GM13976 (cell line): ENCODE data around the gene LRRC14B.

Experiments
- DNase-seq: peaks from one replicate; pipeline ENCODE4 v3.0.0; 2012; ENCODE audit warnings: low spot score
- in situ Hi-C: fragments of 300-500 bp; cut with MboI; formaldehyde crosslinking; loops from one replicate; pipeline ENCODE4 v1.12.0; 2022; ENCODE audit warnings: low sequenced_read_pairs, mixed read lengths, inconsistent platforms; ENCODE audit not compliant: unreplicated experiment
- TF ChIP-seq, protein P1 (sequence below): IDR thresholded peaks from 2 replicates; pipeline ENCODE4 v1.5.1; 2012; ENCODE audit warnings: borderline replicate concordance, mild to moderate bottlenecking; ENCODE audit not compliant: insufficient read depth; ENCODE audit errors: extremely low read depth, missing control alignments, control extremely low read depth

Gene LRRC14B

DNA sequence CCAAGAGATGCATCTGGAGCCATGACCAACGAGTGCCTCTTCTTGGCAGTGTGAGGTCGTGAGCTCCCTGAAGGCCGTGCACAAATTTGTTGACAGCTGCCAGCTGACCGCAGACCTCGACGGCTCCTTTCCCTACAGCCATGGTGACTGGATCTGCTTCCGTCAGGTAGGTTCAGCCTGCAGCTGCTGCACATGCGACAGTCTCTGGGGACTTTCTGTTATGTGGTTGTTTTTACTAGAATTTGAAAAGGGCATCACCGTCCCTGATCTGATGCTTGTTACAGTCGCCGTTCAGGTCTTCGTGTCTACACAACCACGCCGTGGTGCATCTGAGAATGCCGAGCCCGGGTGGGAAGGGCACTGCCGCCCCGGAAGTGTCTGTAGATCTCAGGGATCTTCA is 36.5 kb upstream of the LRRC14B start:
- DNase-seq: no peak
- TF ChIP-seq, protein P1, sequence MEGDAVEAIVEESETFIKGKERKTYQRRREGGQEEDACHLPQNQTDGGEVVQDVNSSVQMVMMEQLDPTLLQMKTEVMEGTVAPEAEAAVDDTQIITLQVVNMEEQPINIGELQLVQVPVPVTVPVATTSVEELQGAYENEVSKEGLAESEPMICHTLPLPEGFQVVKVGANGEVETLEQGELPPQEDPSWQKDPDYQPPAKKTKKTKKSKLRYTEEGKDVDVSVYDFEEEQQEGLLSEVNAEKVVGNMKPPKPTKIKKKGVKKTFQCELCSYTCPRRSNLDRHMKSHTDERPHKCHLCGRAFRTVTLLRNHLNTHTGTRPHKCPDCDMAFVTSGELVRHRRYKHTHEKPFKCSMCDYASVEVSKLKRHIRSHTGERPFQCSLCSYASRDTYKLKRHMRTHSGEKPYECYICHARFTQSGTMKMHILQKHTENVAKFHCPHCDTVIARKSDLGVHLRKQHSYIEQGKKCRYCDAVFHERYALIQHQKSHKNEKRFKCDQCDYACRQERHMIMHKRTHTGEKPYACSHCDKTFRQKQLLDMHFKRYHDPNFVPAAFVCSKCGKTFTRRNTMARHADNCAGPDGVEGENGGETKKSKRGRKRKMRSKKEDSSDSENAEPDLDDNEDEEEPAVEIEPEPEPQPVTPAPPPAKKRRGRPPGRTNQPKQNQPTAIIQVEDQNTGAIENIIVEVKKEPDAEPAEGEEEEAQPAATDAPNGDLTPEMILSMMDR: no peak
- in situ Hi-C loops: no loop called here

DNA sequence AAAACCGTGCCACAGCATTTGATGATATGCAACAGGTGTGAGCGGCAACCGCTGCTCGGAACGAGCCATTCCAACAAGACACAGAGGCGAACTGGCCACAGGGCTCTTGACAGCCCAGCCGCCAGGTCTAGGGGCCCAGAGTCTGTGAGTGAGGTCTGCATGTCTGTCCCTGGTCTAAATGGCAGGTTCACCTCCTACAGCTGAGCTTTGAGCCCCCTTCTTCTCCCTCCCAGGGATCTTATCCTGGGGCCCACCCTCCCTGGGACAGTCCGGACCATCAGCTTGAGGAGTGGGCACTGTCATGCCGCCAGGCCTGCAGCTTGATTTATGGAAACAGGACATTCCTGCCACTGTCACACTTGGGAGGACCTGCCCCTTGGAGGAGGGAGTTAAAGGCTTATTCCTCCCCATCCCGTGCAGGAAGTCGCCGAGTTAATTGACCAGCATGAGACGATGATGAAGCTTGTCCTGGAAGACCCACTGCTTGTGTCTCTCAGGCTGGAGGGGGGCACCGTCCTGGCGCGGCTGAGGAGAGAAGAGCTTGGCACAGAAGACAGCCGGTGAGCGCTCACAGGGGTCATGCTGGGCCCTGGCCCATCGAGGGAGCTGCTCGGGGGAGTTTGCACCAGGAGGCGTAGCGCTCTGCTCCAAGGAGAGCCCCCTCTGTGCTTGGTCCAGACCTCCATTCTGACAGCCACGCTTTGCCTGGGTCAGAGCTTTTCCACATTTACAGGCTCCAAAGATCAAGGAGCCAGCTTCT is 35.5 kb upstream of the LRRC14B start:
- in situ Hi-C loops: no loop called here
- TF ChIP-seq, protein P1: no peak
- DNase-seq: no peak

DNA sequence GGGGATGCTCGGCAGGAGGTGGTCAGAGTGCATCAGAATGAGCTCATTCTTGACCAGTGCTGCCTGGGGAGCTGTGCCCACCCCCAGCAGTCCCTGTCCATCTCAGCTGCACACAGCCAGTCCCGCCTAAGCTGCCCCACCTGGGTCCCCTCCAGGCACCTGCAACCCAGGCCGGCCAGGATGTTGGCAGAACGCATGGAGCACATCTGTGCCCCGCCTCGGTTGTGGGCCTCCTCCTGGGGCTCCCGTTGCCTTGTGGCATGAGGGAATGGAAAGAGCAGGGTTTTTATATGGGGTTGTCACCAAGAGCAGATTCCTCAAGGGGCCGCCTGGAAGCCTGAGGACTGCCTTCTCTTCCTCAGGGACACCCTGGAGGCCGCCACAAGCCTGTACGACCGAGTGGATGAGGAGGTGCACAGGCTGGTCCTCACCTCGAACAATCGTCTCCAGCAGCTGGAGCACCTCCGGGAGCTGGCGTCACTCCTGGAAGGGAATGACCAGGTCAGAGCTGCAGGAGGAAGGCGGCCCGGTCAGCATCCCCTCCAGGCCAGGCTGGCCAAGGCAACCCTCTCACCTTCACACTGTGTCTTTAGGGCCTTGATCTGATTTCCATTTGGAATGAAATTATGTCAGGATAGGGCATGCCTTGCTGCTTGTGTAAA is 34.8 kb upstream of the LRRC14B start:
- in situ Hi-C loops: no loop called here
- TF ChIP-seq, protein P1: no peak
- DNase-seq: no peak

DNA sequence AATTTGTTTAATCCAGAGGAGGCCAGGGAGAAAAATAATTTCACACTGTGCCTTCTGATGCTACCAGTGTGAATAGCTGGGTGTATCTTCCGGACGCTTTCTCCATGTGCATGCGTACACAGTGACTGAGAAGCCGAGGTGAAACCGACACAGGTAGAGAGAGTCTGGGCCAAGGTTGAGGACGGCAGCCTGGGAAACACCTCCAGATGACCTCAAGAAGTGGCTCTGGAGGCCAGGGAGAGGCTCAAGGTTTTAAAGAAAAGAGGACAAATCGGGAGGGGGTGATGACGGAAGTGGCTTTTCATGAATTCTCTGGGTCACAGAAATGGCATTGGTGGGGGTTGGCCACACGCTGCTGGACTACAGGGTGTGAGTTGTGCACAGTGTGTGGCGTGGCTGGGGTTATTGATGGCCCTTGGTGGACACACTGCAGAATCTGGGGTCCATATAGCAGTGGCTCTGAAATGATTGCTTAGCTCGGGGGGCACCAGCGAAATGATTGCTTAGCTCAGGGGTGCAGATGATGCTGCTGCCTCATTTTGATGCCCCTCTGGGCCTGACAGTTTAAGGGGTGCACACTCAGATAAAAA is 34.1 kb upstream of the LRRC14B start:
- TF ChIP-seq, protein P1: no peak
- no peak for DNase-seq
- in situ Hi-C loops: no loop called here

GRCh38 chr5:157801-158200 is 33.5 kb upstream of the LRRC14B start:
- DNase-seq: no peak
- TF ChIP-seq, protein P1: no peak
- in situ Hi-C loops: no loop called here

- no peak for DNase-seq
- in situ Hi-C loops: no loop called here
- TF ChIP-seq, protein P1: no peak
Measured at GRCh38 chr5:158807-159447, 32.4 kb upstream of the LRRC14B start.
